Measurements from ENCODE around the gene CFLAR.
"Not testable (repeated sequence)": the region's sequence is repeated elsewhere in the genome, so short reads cannot be mapped to it uniquely, and the experiment has no call there.

Gene CFLAR

GRCh38 chr2:201164166-201164565 is 48.2 kb downstream of the CFLAR start:
- Histone ChIP-seq H3K4me2 (ENCODE audit: low read depth, low read length, poor library complexity, severe bottlenecking) (no peak overlapping the region), H3K9me2 (replicated peaks; ENCODE audit: insufficient read depth, low read length) (no peaks in the 10 kb centered on the region), H3K79me2 (ENCODE audit: insufficient read depth, low read length) (no peaks in the 10 kb centered on the region), H2AFZ (ENCODE audit: low read depth, low read length, severe bottlenecking) (no peak overlapping the region), H3K27ac (ENCODE audit: low read depth, low read length) (no peak overlapping the region), H3K27me3 (ENCODE audit: low read length) (no peaks in the 10 kb centered on the region), H3K36me3 (ENCODE audit: low read length) (no peaks in the 10 kb centered on the region), H3K9me3 (ENCODE audit: insufficient read depth, low read length) (no peaks in the 10 kb centered on the region), H3F3A (ENCODE audit: insufficient read depth) (no peaks in the 10 kb centered on the region), H3K4me3 (ENCODE audit: insufficient read depth, low read length, poor library complexity, severe bottlenecking) (no peak overlapping the region), H3K9ac (ENCODE audit: low read length) (no peak overlapping the region), H4K20me1 (ENCODE audit: low read depth, low read length) (no peaks in the 10 kb centered on the region)
- TF ChIP-seq, protein P1, sequence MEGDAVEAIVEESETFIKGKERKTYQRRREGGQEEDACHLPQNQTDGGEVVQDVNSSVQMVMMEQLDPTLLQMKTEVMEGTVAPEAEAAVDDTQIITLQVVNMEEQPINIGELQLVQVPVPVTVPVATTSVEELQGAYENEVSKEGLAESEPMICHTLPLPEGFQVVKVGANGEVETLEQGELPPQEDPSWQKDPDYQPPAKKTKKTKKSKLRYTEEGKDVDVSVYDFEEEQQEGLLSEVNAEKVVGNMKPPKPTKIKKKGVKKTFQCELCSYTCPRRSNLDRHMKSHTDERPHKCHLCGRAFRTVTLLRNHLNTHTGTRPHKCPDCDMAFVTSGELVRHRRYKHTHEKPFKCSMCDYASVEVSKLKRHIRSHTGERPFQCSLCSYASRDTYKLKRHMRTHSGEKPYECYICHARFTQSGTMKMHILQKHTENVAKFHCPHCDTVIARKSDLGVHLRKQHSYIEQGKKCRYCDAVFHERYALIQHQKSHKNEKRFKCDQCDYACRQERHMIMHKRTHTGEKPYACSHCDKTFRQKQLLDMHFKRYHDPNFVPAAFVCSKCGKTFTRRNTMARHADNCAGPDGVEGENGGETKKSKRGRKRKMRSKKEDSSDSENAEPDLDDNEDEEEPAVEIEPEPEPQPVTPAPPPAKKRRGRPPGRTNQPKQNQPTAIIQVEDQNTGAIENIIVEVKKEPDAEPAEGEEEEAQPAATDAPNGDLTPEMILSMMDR (IDR thresholded peaks at IDR 0.05; ENCODE audit: insufficient read depth, low read length, poor library complexity, severe bottlenecking) = no peak
- no peak for TF ChIP-seq EZH2phosphoT487 (conservative IDR thresholded peaks at IDR 0.05; ENCODE audit: low read length)

- Histone ChIP-seq H3K4me2 (ENCODE audit: low read depth, low read length, poor library complexity, severe bottlenecking) (no peak overlapping the region), H3K9ac (ENCODE audit: low read length) (no peak overlapping the region), H4K20me1 (ENCODE audit: low read depth, low read length) (no peaks in the 10 kb centered on the region), H3K27me3 (ENCODE audit: low read length) (no peaks in the 10 kb centered on the region), H3K4me3 (ENCODE audit: insufficient read depth, low read length, poor library complexity, severe bottlenecking) (no peak overlapping the region), H3K9me3 (ENCODE audit: insufficient read depth, low read length) (no peaks in the 10 kb centered on the region), H2AFZ (ENCODE audit: low read depth, low read length, severe bottlenecking) (no peak overlapping the region), H3K27ac (ENCODE audit: low read depth, low read length) (no peak overlapping the region), H3K36me3 (ENCODE audit: low read length) (no peaks in the 10 kb centered on the region), H3K9me2 (replicated peaks; ENCODE audit: insufficient read depth, low read length) (no peaks in the 10 kb centered on the region), H3F3A (ENCODE audit: insufficient read depth) (no peaks in the 10 kb centered on the region), H3K79me2 (ENCODE audit: insufficient read depth, low read length) (no peaks in the 10 kb centered on the region)
- TF ChIP-seq, protein P1 (IDR thresholded peaks at IDR 0.05; ENCODE audit: insufficient read depth, low read length, poor library complexity, severe bottlenecking) = no peak
- no peak for TF ChIP-seq EZH2phosphoT487 (conservative IDR thresholded peaks at IDR 0.05; ENCODE audit: low read length)
These were observed 51.6 kb downstream of the CFLAR start for GRCh38 chr2:201167546-201167945.

GRCh38 chr2:201168496-201168895 is 52.5 kb downstream of the CFLAR start:
- H4K20me1 ChIP-seq (ENCODE audit: low read depth, low read length); H3K79me2 ChIP-seq (ENCODE audit: insufficient read depth, low read length); H3K4me3 ChIP-seq (ENCODE audit: insufficient read depth, low read length, poor library complexity, severe bottlenecking); H3K9me2 ChIP-seq (replicated peaks; ENCODE audit: insufficient read depth, low read length); H3K27ac ChIP-seq (ENCODE audit: low read depth, low read length); H3K9me3 ChIP-seq (ENCODE audit: insufficient read depth, low read length); H3K36me3 ChIP-seq (ENCODE audit: low read length); H3K4me2 ChIP-seq (ENCODE audit: low read depth, low read length, poor library complexity, severe bottlenecking); H3K9ac ChIP-seq (ENCODE audit: low read length); H3K27me3 ChIP-seq (ENCODE audit: low read length); H3F3A ChIP-seq (ENCODE audit: insufficient read depth); H2AFZ ChIP-seq (ENCODE audit: low read depth, low read length, severe bottlenecking): not testable (repeated sequence)

- TF ChIP-seq, protein P1 (IDR thresholded peaks at IDR 0.05; ENCODE audit: insufficient read depth, low read length, poor library complexity, severe bottlenecking) = no peak
- H2AFZ ChIP-seq (ENCODE audit: low read depth, low read length, severe bottlenecking) = no peak overlapping the region
- H3F3A ChIP-seq (ENCODE audit: insufficient read depth) = no peaks in the 10 kb centered on the region
These were observed 55.4 kb downstream of the CFLAR start for GRCh38 chr2:201171259-201171814.

More at GRCh38 chr2:201171259-201171814, 55.4 kb downstream of the CFLAR start:
- Histone ChIP-seq H3K79me2 (ENCODE audit: insufficient read depth, low read length) (no peaks in the 10 kb centered on the region), H3K4me3 (ENCODE audit: insufficient read depth, low read length, poor library complexity, severe bottlenecking) (no peak overlapping the region), H3K4me2 (ENCODE audit: low read depth, low read length, poor library complexity, severe bottlenecking) (no peak overlapping the region), H3K36me3 (ENCODE audit: low read length) (no peaks in the 10 kb centered on the region), H3K9me2 (replicated peaks; ENCODE audit: insufficient read depth, low read length) (no peaks in the 10 kb centered on the region), H4K20me1 (ENCODE audit: low read depth, low read length) (no peaks in the 10 kb centered on the region), H3K9me3 (ENCODE audit: insufficient read depth, low read length) (no peaks in the 10 kb centered on the region), H3K27ac (ENCODE audit: low read depth, low read length) (no peak overlapping the region), H3K27me3 (ENCODE audit: low read length) (no peaks in the 10 kb centered on the region), H3K9ac (ENCODE audit: low read length) (no peak overlapping the region)
